CD14-positive monocyte (primary cell): ENCODE results near the gene TMEM117. TPM values are rescaled to one million over a fixed set of nuclear protein-coding genes. Genes with fewer than 3 reads are reported as not detected.

Source experiments
- DNase-seq, 3 donors: peaks; one replicate each; pipeline ENCODE4 v3.0.0-alpha.2; 2011 to 2022
- H2AFZ ChIP-seq: 2 replicates; pipeline ENCODE4 v1.6.0; 2012; ENCODE audit warnings: mild to moderate bottlenecking, low read depth, low read length, inconsistent platforms; ENCODE audit not compliant: insufficient read depth, poor library complexity, severe bottlenecking
- H3K27ac ChIP-seq, 2 donors: 1 replicate in 1 of 2; 2 replicates in 1 of 2; pipeline ENCODE4 v1.5.1; 2012 to 2013; ENCODE audit warnings: low read length in 2 of 2, control low read depth in 1 of 2, inconsistent platforms in 1 of 2, low read depth in 1 of 2, mild to moderate bottlenecking in 1 of 2
- H3K27me3 ChIP-seq, 2 donors: one replicate each; pipeline versions ENCODE4 v1.6.0 to v1.6.1; 2011 to 2013; ENCODE audit warnings: low read length in 2 of 2; ENCODE audit not compliant: control insufficient read depth in 2 of 2, insufficient read depth in 2 of 2
- H3K36me3 ChIP-seq, 2 donors: replicated peaks in 1 of 2; 1 replicate in 1 of 2; 2 replicates in 1 of 2; pipeline versions ENCODE4 v1.5.1 to v1.6.1; 2012 to 2013; ENCODE audit warnings: low read length in 2 of 2, control low read depth in 1 of 2, inconsistent platforms in 1 of 2, mild to moderate bottlenecking in 1 of 2; ENCODE audit not compliant: insufficient read depth in 2 of 2, control insufficient read depth in 1 of 2
- H3K4me1 ChIP-seq, 2 donors: 1 replicate in 1 of 2; 2 replicates in 1 of 2; pipeline versions ENCODE4 v1.5.1 to v1.6.1; 2012 to 2013; ENCODE audit warnings: low read length in 2 of 2, control low read depth in 1 of 2, inconsistent platforms in 1 of 2, mild to moderate bottlenecking in 1 of 2, moderate library complexity in 1 of 2; ENCODE audit not compliant: insufficient read depth in 2 of 2, control insufficient read depth in 1 of 2
- H3K4me2 ChIP-seq: replicated peaks from 2 replicates; pipeline ENCODE3; 2012; ENCODE audit warnings: low read length, moderate library complexity, mild to moderate bottlenecking; ENCODE audit not compliant: poor library complexity, severe bottlenecking; ENCODE audit errors: extremely low read depth
- H3K4me3 ChIP-seq, 3 experiments: fragments of 200-600 bp in 1 of 3; sonication (generic) in 1 of 3; replicated peaks in 1 of 3; 1 replicate in 2 of 3; 2 replicates in 1 of 3; pipeline ENCODE4 v1.5.1; 2011 to 2013; ENCODE audit warnings: low read length in 3 of 3, mild to moderate bottlenecking in 3 of 3, control low read depth in 2 of 3, low read depth in 2 of 3, inconsistent platforms in 1 of 3, moderate library complexity in 1 of 3
- H3K79me2 ChIP-seq: 2 replicates; pipeline ENCODE4 v1.6.0; 2012; ENCODE audit warnings: mild to moderate bottlenecking, control low read depth, inconsistent platforms, low read length, moderate library complexity; ENCODE audit not compliant: insufficient read depth
- H3K9ac ChIP-seq: 2 replicates; pipeline ENCODE4 v1.6.0; 2017; ENCODE audit warnings: low read length, mild to moderate bottlenecking; ENCODE audit not compliant: insufficient read depth, poor library complexity, severe bottlenecking
- H3K9me3 ChIP-seq, 2 donors: replicated peaks in 1 of 2; 1 replicate in 1 of 2; 2 replicates in 1 of 2; pipeline versions ENCODE4 v1.5.1 to v1.6.1; 2012 to 2013; ENCODE audit warnings: low read length in 2 of 2, control low read depth in 1 of 2; ENCODE audit not compliant: control insufficient read depth in 1 of 2, insufficient read depth in 1 of 2
- H4K20me1 ChIP-seq: 2 replicates; pipeline ENCODE4 v1.6.0; 2012; ENCODE audit warnings: mild to moderate bottlenecking, low read length, control low read depth, moderate library complexity; ENCODE audit not compliant: insufficient read depth
- H3K27ac Mint-ChIP-seq, 7 donors: one replicate each; pipeline ENCODE4 v1.8.0; 2020; ENCODE audit warnings: mild to moderate bottlenecking in 7 of 7, mixed read lengths in 7 of 7, moderate library complexity in 6 of 7, inconsistent platforms in 2 of 7
- H3K27me3 Mint-ChIP-seq, 3 donors: one replicate each; pipeline ENCODE4 v1.8.0; 2021 to 2022; ENCODE audit warnings: low read depth in 3 of 3, mild to moderate bottlenecking in 3 of 3, mixed read lengths in 3 of 3, moderate library complexity in 3 of 3, inconsistent platforms in 1 of 3
- H3K36me3 Mint-ChIP-seq, 2 donors: one replicate each; pipeline ENCODE4 v1.8.0; 2020; ENCODE audit warnings: mixed read lengths in 2 of 2, inconsistent platforms in 1 of 2, mild to moderate bottlenecking in 1 of 2
- H3K4me1 Mint-ChIP-seq: one replicate; pipeline ENCODE4 v1.8.0; 2020; ENCODE audit warnings: mild to moderate bottlenecking, mixed read lengths
- H3K4me3 Mint-ChIP-seq, 2 donors: one replicate each; pipeline ENCODE4 v1.8.0; 2020; ENCODE audit warnings: mild to moderate bottlenecking in 2 of 2, mixed read lengths in 2 of 2, moderate library complexity in 1 of 2
- H3K9me3 Mint-ChIP-seq, 7 donors: one replicate each; pipeline ENCODE4 v1.8.0; 2020 to 2022; ENCODE audit warnings: mixed read lengths in 7 of 7, mild to moderate bottlenecking in 6 of 7, moderate library complexity in 6 of 7, inconsistent platforms in 2 of 7
- CTCF ChIP-seq: fragments of 200-600 bp; IDR thresholded peaks from one replicate; pipeline ENCODE4 v1.8.0; 2022; ENCODE audit warnings: antibody characterized with exemption, mild to moderate bottlenecking
- WGBS: methylation state at CpG from one replicate; pipeline ENCODE4 v1.1.5; 2013; ENCODE audit warnings: missing lambda C conversion rate; ENCODE audit not compliant: insufficient coverage; 5-methylcytosine and 5-hydroxymethylcytosine counted together
- intact Hi-C, 2 donors: fragments of 100-400 bp; cut with micrococcal nuclease; formaldehyde crosslinking; loops; one replicate each; pipeline versions ENCODE4 v1.15.0 to v1.15.1; 2023
- polyA plus RNA-seq, 3 donors: library from polyadenylated mRNA; depleted of rRNA in 1 of 3; unstranded in 2 of 3; stranded (reverse) in 1 of 3; fragments of 300-500 nt in 2 of 3; fragments of >200 nt in 1 of 3; fragmentation: Illumina TruSeq in 2 of 3; gene quantifications; 1 replicate in 2 of 3; 2 replicates in 1 of 3; pipeline ENCODE4 v1.2.3, GENCODE V29; 2012 to 2021

Gene TMEM117
- polyA plus RNA-seq, 3 donors: 0.11 to 0.42 TPM; not detected in 1

GRCh38 chr12:44225149-44225510 is 389.2 kb downstream of the TMEM117 start:
- no peak overlapping the region for H3K4me3 ChIP-seq
- no CpG with 5 or more reads among the region's 2 CpGs for WGBS
- Mint-ChIP-seq H3K4me1 (no peaks in the 10 kb centered on the region), H3K27ac (no peak overlapping the region), H3K27me3 (peaks cover 0 to 1% (median 0%) of the 10 kb centered on the region in 3 donors), H3K36me3 (no peaks in the 10 kb centered on the region), H3K4me3 (no peak overlapping the region), H3K9me3 (peaks cover 0 to 14% (median 5%) of the 10 kb centered on the region in 7 donors)
- TF ChIP-seq CTCF: no peak
- no peaks in the 10 kb centered on the region for H3K36me3 ChIP-seq
- DNase-seq: no peak
- no peak overlapping the region for H3K9ac ChIP-seq
- no peak overlapping the region for H3K4me2 ChIP-seq
- no peak overlapping the region for H3K27ac ChIP-seq
- no peaks in the 10 kb centered on the region for H4K20me1 ChIP-seq
- H3K4me1 ChIP-seq: no peaks in the 10 kb centered on the region
- no peak overlapping the region for H2AFZ ChIP-seq
- no peaks in the 10 kb centered on the region for H3K27me3 ChIP-seq
- H3K9me3 ChIP-seq: no peaks in the 10 kb centered on the region
- intact Hi-C loops: no loop called here
- H3K79me2 ChIP-seq: no peaks in the 10 kb centered on the region

GRCh38 chr12:44227616-44228015 is 391.7 kb downstream of the TMEM117 start:
- no peak for DNase-seq
- intact Hi-C loops: no loop called here
- no peaks in the 10 kb centered on the region for H4K20me1 ChIP-seq
- no peaks in the 10 kb centered on the region for H3K4me1 Mint-ChIP-seq
- peaks cover 0 to 9% (median 3%) of the 10 kb centered on the region in 7 donors for H3K9me3 Mint-ChIP-seq
- no peak overlapping the region for H3K4me2 ChIP-seq
- TF ChIP-seq CTCF: no peak
- H3K27me3 Mint-ChIP-seq: peaks cover 0 to 1% (median 0%) of the 10 kb centered on the region in 3 donors
- H3K79me2 ChIP-seq: no peaks in the 10 kb centered on the region
- no peaks in the 10 kb centered on the region for H3K27me3 ChIP-seq
- no peak overlapping the region for H2AFZ ChIP-seq
- no peaks in the 10 kb centered on the region for H3K9me3 ChIP-seq
- H3K27ac ChIP-seq: no peak overlapping the region
- no peak overlapping the region for H3K27ac Mint-ChIP-seq
- no CpG with 5 or more reads among the region's 2 CpGs for WGBS
- H3K4me1 ChIP-seq: no peaks in the 10 kb centered on the region
- H3K4me3 Mint-ChIP-seq: no peak overlapping the region
- no peaks in the 10 kb centered on the region for H3K36me3 ChIP-seq
- H3K9ac ChIP-seq: no peak overlapping the region
- no peaks in the 10 kb centered on the region for H3K36me3 Mint-ChIP-seq
- no peak overlapping the region for H3K4me3 ChIP-seq
